ENCODE results near the gene SMIM28. TPM values are rescaled to one million over a fixed set of nuclear protein-coding genes. Genes with fewer than 3 reads are reported as not detected.

The SMIM28 gene
- total and polyA plus RNA-seq, 2 of the 4 experiments (the other 2 are of a cell fraction), result not detected

- no peak overlapping the region for H4K91ac ChIP-seq (ENCODE audit: insufficient read depth, low read depth, low read length)
- H2BK5ac ChIP-seq (ENCODE audit: low read depth, low read length, poor library complexity, severe bottlenecking), result no peak overlapping the region
- H2BK120ac ChIP-seq (ENCODE audit: low read depth, low read length), result no peak overlapping the region
- H2AFZ ChIP-seq (replicated peaks; ENCODE audit: low read length, poor library complexity), result no peak overlapping the region
- no peak overlapping the region for H2BK15ac ChIP-seq (ENCODE audit: low read depth, low read length)
- H3K4me3 ChIP-seq (ENCODE audit: insufficient read depth, low read depth, low read length), result no peak overlapping the region
- H3K56ac ChIP-seq (ENCODE audit: extremely low read depth, insufficient read depth, low read length), result no peak overlapping the region
- no peaks in the 10 kb centered on the region for H4K20me1 ChIP-seq (ENCODE audit: insufficient read depth, low read length)
- H3K18ac ChIP-seq (ENCODE audit: low read depth, low read length), result no peak overlapping the region
- no peak for ATAC-seq (ENCODE audit: low read depth)
- DNase-seq, result no peak
- H3K27me3 ChIP-seq (ENCODE audit: control insufficient read depth, insufficient read depth, low read length), result peaks cover 14% of the 10 kb centered on the region
- no peak overlapping the region for H2BK20ac ChIP-seq (ENCODE audit: low read depth, low read length)
- H3K23ac ChIP-seq (ENCODE audit: low read depth, low read length), result no peak overlapping the region
- no peaks in the 10 kb centered on the region for H3K9me3 ChIP-seq (ENCODE audit: control insufficient read depth, insufficient read depth, low read length)
- H3K27ac ChIP-seq (ENCODE audit: insufficient read depth, low read length), result no peak overlapping the region
- POLR2A ChIA-PET (ENCODE audit: unreplicated experiment), result no interaction called here
- H4K5ac ChIP-seq (ENCODE audit: low read depth, low read length), result no peak overlapping the region
- no TSS peak for BruUV-seq (replicated peaks)
- H4K8ac ChIP-seq (ENCODE audit: low read depth in 2 of 2, low read length in 2 of 2), result no peak overlapping the region
- H3K9ac ChIP-seq (ENCODE audit: low read depth, low read length), result no peak overlapping the region
- no peak overlapping the region for H2AK5ac ChIP-seq (ENCODE audit: low read depth, low read length)
- no peaks in the 10 kb centered on the region for H3K36me3 ChIP-seq (ENCODE audit: control insufficient read depth, insufficient read depth, low read length)
- no CpG with 5 or more reads among the region's 1 CpG for WGBS, 2 experiments (ENCODE audit: extremely low coverage in 2 of 2, insufficient read length in 1 of 2)
- no peak for TF ChIP-seq SMC3 (IDR thresholded peaks at IDR 0.05; ENCODE audit: low read depth, low read length)
- no peak for TF ChIP-seq CTCF (conservative IDR thresholded peaks at IDR 0.05; ENCODE audit: low read depth, low read length)
- TF ChIP-seq FOS (IDR thresholded peaks at IDR 0.05; ENCODE audit: low read depth, low read length), result no peak
- no peak for TF ChIP-seq RFX5 (IDR thresholded peaks at IDR 0.05; ENCODE audit: low read depth, low read length)
- TF ChIP-seq POLR2A (IDR thresholded peaks at IDR 0.05; ENCODE audit: low read depth, low read length), result no peak
- no peak for TF ChIP-seq NFE2L2 (IDR thresholded peaks at IDR 0.05; ENCODE audit: low read depth, low read length)
- TF ChIP-seq RAD21 (IDR thresholded peaks at IDR 0.05; ENCODE audit: low read length), result no peak
- TF ChIP-seq ELK1 (IDR thresholded peaks at IDR 0.05; ENCODE audit: borderline replicate concordance, low read depth, low read length), result no peak
- TF ChIP-seq MAZ (IDR thresholded peaks at IDR 0.05; ENCODE audit: borderline replicate concordance, low read depth, low read length), result no peak
- TF ChIP-seq CHD1 (IDR thresholded peaks at IDR 0.05; ENCODE audit: low read depth, low read length), result no peak
- intact Hi-C loops (cut with micrococcal nuclease) (loop anchor here (5.0 kb wide), 1 partner anchor 99 kb away; no protein-coding TSS in a partner anchor), in situ Hi-C loops (cut with MboI; ENCODE audit: low sequenced_read_pairs) (no loop called here), dilution Hi-C loops (cut with HindIII; ENCODE audit: low sequenced_read_pairs, unreplicated experiment) (no loop called here)
- no peak overlapping the region for H3K4ac ChIP-seq (ENCODE audit: low read depth, low read length)
- no peaks in the 10 kb centered on the region for H3K4me1 ChIP-seq (ENCODE audit: control insufficient read depth, insufficient read depth, low read length)
- H3K4me2 ChIP-seq (ENCODE audit: low read depth, low read length), result no peak overlapping the region
- no peak overlapping the region for H3K14ac ChIP-seq (replicated peaks; ENCODE audit: low read depth, low read length)
- CTCF ChIA-PET, result no interaction called here
- no peak overlapping the region for H2AK9ac ChIP-seq (replicated peaks; ENCODE audit: low read depth, low read length, poor library complexity)
- no peaks in the 10 kb centered on the region for H3K79me1 ChIP-seq (ENCODE audit: low read depth in 1 of 2, low read length in 2 of 2)
- no peaks in the 10 kb centered on the region for H3K9me1 ChIP-seq (ENCODE audit: insufficient read depth, low read length)
These were observed 36.5 kb upstream of the SMIM28 start for GRCh38 chr6:138341176-138341575.
